Measurements from ENCODE around the gene VSTM4.

VSTM4 gene

DNA sequence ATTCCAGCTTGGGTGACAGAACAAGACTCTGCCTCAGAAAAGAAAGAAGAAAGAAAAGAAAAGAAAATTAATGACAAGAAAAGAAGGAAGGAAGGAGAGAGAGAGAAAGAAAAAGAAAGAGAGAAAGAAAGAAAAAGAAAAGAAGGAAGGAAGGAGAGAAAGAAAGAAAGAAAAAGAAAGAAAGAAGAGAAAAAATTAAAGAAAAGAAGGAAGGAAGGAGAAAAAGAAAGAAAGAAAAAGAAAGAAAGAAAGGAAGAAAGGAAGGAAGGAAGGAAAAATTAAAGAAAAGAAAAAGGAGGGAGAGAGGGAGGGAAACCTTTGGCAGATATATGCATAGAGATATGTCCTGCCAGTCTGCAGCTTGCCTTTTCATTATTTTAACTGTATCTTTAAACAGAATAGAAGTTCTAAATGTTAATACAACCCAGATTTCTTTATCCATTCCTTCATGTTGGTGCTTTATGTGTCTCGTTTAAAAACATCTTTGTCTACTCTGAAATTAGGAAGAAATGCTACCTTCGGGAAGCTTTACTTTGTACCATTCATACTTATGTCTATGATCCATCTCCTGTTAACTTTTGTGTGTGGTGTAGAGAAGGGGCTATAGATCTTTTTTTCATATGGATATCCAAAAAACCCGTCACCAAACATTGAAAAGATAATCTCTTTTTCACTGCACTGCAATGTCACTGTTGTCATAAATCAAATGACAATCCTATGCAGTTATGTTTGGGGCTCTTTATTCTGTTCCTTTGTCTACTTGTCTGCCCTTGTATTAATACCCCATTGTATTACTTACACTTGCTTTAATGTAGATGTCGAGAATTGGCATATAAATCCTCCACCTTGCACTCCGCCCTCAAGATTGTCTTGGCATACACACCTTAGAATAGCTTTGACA, 70.8 kb downstream of the VSTM4 start:
- DNase-seq (ENCODE audit: low read depth): no peak
- no peak overlapping the region for H3K4me3 ChIP-seq (ENCODE audit: low read depth, low read length)
- TF ChIP-seq, protein P1, sequence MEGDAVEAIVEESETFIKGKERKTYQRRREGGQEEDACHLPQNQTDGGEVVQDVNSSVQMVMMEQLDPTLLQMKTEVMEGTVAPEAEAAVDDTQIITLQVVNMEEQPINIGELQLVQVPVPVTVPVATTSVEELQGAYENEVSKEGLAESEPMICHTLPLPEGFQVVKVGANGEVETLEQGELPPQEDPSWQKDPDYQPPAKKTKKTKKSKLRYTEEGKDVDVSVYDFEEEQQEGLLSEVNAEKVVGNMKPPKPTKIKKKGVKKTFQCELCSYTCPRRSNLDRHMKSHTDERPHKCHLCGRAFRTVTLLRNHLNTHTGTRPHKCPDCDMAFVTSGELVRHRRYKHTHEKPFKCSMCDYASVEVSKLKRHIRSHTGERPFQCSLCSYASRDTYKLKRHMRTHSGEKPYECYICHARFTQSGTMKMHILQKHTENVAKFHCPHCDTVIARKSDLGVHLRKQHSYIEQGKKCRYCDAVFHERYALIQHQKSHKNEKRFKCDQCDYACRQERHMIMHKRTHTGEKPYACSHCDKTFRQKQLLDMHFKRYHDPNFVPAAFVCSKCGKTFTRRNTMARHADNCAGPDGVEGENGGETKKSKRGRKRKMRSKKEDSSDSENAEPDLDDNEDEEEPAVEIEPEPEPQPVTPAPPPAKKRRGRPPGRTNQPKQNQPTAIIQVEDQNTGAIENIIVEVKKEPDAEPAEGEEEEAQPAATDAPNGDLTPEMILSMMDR (IDR thresholded peaks at IDR 0.05; ENCODE audit: control insufficient read depth, extremely low read depth, insufficient read depth): no peak

DNA sequence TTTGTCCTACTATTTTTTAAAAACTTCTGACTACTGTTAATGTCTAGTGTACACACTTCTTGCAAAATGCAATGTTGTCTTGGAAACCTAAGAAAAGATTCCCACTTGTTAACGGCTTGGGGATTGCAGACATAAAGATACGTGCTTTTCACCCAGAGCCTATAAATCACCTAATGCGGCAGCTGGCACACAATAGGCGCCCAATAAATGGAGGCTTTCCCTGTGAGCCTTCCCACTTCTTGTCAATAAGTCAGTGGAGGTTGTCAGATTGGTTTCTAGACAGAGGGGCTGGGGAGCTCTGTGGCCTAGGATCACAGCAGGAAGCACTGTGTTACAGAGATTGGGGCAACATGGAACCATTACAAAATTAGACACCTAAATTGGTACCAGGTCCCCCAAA, 74.7 kb downstream of the VSTM4 start:
- TF ChIP-seq, protein P1 (IDR thresholded peaks at IDR 0.05; ENCODE audit: control insufficient read depth, extremely low read depth, insufficient read depth): no peak
- DNase-seq (ENCODE audit: low read depth): no peak
- no peak overlapping the region for H3K4me3 ChIP-seq (ENCODE audit: low read depth, low read length)

DNA sequence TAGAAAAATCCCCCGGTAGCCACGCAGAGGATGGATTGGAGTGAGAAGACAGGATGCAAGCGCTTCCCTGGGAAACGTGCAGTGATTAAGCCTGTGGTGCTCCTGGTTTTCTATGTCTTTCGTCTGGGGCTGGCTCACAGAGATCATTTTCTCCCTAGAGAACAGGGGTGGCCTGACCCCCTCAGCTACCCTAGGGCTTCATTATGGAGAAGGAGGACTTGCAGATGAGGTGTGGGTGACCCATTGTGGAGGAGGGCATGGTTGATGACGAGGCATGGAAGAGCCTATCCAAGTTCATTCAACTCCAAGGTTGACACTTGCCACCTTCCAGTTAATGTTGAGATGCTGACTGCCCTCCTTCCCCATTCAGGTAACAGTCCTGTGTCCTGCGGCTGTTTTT, 75.9 kb downstream of the VSTM4 start:
- no peak overlapping the region for H3K4me3 ChIP-seq (ENCODE audit: low read depth, low read length)
- DNase-seq (ENCODE audit: low read depth): no peak
- TF ChIP-seq, protein P1 (IDR thresholded peaks at IDR 0.05; ENCODE audit: control insufficient read depth, extremely low read depth, insufficient read depth): no peak

DNA sequence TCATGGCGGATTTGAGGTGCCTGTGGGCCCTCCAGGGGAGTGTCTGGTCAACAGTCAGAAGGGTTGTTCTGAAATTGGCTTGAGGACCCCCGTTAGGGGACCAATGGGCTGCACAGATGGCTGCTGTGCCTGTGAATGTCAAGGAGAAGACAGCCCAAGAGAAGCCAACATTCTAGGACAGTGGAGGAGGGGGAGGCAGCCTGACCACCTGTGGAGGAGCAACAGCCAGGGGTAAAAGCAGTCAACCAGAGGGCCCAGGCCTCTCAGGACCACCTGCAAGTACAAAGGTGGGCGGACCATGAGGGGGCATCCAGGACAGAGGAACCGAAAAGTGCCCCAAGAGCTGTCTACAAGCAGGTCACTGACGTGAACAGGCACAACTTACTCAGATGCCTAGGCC, 76.6 kb downstream of the VSTM4 start:
- TF ChIP-seq, protein P1 (IDR thresholded peaks at IDR 0.05; ENCODE audit: control insufficient read depth, extremely low read depth, insufficient read depth): no peak
- no peak overlapping the region for H3K4me3 ChIP-seq (ENCODE audit: low read depth, low read length)
- no peak for DNase-seq (ENCODE audit: low read depth)

DNA sequence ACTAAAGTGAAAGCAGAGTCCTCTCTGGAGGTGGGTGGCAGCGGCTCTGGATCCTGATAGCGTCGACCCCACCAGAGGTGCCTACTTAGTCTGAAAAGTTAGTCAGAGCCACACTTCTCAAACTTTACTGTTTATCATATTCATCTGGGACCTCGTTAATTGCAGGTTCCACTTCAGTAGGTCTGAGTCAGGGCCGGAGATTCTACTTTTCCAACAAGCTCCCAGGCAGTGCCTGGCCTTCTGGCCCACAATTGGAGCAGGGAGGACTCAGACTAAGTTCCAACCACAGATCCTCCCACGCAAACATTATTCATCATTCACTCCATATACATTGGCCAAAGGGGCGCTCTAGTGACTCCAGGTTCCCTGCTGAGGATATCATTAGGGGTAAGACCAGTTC, 78.1 kb downstream of the VSTM4 start:
- TF ChIP-seq, protein P1 (IDR thresholded peaks at IDR 0.05; ENCODE audit: control insufficient read depth, extremely low read depth, insufficient read depth): no peak
- DNase-seq (ENCODE audit: low read depth): no peak
- no peak overlapping the region for H3K4me3 ChIP-seq (ENCODE audit: low read depth, low read length)

DNA sequence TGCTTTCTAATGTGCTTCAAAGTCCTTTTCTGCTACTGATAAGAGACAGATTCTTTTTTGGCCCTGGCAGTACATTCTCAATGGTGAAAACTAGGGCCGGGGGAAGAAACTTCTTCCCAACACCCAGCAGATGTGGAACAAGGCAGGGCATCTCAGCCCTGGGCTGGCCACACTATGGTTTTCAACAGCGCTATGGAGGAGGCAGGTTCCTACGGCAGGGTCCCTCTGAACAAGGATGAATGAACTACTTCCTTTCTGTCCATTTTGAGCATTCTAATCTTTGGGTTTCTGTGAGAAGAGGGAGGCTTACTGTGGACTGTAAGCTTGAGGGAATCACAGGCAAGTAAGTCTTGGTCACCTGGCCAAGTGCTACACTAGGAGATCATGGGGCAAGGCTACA, 78.7 kb downstream of the VSTM4 start:
- TF ChIP-seq, protein P1 (IDR thresholded peaks at IDR 0.05; ENCODE audit: control insufficient read depth, extremely low read depth, insufficient read depth): no peak
- no peak for DNase-seq (ENCODE audit: low read depth)
- no peak overlapping the region for H3K4me3 ChIP-seq (ENCODE audit: low read depth, low read length)

DNA sequence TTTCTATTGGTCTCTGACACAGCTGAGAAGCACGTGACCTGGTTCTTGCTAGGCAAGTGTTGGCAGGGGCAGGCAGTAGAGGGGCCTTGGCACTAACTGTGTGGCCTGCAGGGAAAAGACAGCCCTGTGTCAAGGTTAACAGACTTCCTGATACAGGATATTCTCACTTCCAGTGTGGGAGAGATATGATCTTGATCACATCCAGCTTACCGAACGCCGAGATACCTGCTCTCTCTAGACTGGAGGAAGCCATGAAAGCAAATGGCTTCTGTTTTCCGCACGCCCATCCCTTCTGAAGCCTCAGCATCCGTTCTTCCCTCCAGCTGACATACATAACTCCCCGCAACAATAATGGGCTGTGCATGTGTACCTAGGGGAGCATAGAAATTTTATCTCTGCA, 79.4 kb downstream of the VSTM4 start:
- DNase-seq (ENCODE audit: low read depth): no peak
- no peak overlapping the region for H3K4me3 ChIP-seq (ENCODE audit: low read depth, low read length)
- TF ChIP-seq, protein P1 (IDR thresholded peaks at IDR 0.05; ENCODE audit: control insufficient read depth, extremely low read depth, insufficient read depth): no peak

Data from LNCaP clone FGC (cell line).